ENCODE results near the gene HSPBAP1. TPM values are rescaled to one million over a fixed set of nuclear protein-coding genes. Genes with fewer than 3 reads are reported as not detected.
"Not testable (repeated sequence)": the region's sequence is repeated elsewhere in the genome, so short reads cannot be mapped to it uniquely, and the experiment has no call there.

The HSPBAP1 gene
- total and polyA plus RNA-seq, 2 donors from 2014 or later = 8.3 to 12.5 TPM

DNA sequence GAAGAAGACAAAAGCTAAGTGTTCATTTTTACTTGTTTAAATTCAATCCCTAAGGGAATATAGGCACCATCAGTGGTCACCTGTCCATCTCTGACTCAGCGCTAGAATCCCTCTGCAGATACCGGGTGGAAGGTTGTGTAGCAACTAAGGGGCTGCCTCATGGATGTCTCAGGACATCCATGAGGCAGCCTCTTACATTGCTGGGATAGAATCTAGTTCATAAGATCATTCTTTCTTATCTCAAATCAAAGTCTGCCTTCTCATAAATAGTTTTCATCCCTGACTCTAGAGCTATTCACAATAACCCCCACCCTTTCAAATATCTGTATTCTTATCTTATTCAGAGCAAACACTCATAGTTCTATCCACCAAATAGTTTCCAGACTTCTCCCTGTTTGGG, 38.1 kb downstream of the HSPBAP1 start:
- DNase-seq (no peak), FAIRE-seq (no peak)
- no peaks in the 10 kb centered on the region for H3K27me3 ChIP-seq (ENCODE audit: control insufficient read depth, insufficient read depth, low read length)
- H3K9ac ChIP-seq (ENCODE audit: low read length in 3 of 3) = no peak overlapping the region
- no peaks in the 10 kb centered on the region for H3K4me1 ChIP-seq (ENCODE audit: control insufficient read depth in 2 of 3, insufficient read depth in 2 of 3, low read depth in 1 of 3, low read length in 3 of 3)
- intact Hi-C loops (cut with DNase I) = no loop called here
- TF ChIP-seq CTCF (IDR thresholded peaks at IDR 0.05; ENCODE audit: borderline replicate concordance, extremely low read depth, insufficient read depth) = no peak
- no peaks in the 10 kb centered on the region for H3K9me3 ChIP-seq (ENCODE audit: control insufficient read depth in 2 of 3, insufficient read depth in 1 of 3, low read length in 3 of 3)
- no peak overlapping the region for H3K4me3 ChIP-seq (ENCODE audit: low read length in 3 of 3)
- no peak overlapping the region for H3K27ac ChIP-seq (ENCODE audit: low read depth in 2 of 2, low read length in 2 of 2)
- H3K36me3 ChIP-seq (ENCODE audit: control insufficient read depth in 2 of 3, insufficient read depth in 3 of 3, low read length in 3 of 3) = peaks cover 2 to 12% (median 4%) of the 10 kb centered on the region in 3 donors

- Histone ChIP-seq H3K27ac (ENCODE audit: low read depth in 2 of 2, low read length in 2 of 2) (no peak overlapping the region), H3K4me3 (ENCODE audit: low read length in 3 of 3) (no peak overlapping the region), H3K27me3 (ENCODE audit: control insufficient read depth, insufficient read depth, low read length) (no peaks in the 10 kb centered on the region), H3K36me3 (ENCODE audit: control insufficient read depth in 2 of 3, insufficient read depth in 3 of 3, low read length in 3 of 3) (peaks cover 2 to 12% (median 4%) of the 10 kb centered on the region in 3 donors), H3K4me1 (ENCODE audit: control insufficient read depth in 2 of 3, insufficient read depth in 2 of 3, low read depth in 1 of 3, low read length in 3 of 3) (no peaks in the 10 kb centered on the region), H3K9me3 (ENCODE audit: control insufficient read depth in 2 of 3, insufficient read depth in 1 of 3, low read length in 3 of 3) (no peaks in the 10 kb centered on the region), H3K9ac (ENCODE audit: low read length in 3 of 3) (no peak overlapping the region)
- DNase-seq = peak in 2 of 5 donors; percentile 35 to 48
- FAIRE-seq = peak; percentile 8
- intact Hi-C loops (cut with DNase I) = no loop called here
- TF ChIP-seq CTCF (IDR thresholded peaks at IDR 0.05; ENCODE audit: borderline replicate concordance, extremely low read depth, insufficient read depth) = peak; percentile 63
Observed at GRCh38 chr3:122754929-122755328, 38.7 kb downstream of the HSPBAP1 start.

DNA sequence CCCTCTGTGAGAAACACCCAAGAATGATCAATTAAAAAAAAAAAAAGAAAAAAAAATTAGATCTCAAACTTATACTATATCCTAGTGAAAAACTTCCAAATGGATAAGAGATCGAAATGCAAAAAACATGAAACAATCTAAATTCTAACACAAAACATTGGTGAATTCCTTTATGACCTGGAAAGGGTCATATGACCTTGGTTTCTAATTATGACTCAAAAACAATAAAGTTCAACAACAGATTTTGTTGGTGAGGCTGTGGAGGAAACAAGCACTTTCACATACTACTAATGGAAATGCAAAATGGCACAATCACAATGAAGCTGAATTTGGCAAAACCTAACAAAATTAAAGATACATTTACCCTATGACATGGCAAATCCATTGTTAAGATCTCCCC, 45.3 kb downstream of the HSPBAP1 start:
- FAIRE-seq (no peak), DNase-seq (no peak)
- H3K9me3 ChIP-seq (ENCODE audit: control insufficient read depth in 2 of 3, insufficient read depth in 1 of 3, low read length in 3 of 3) = no peaks in the 10 kb centered on the region
- no peak overlapping the region for H3K9ac ChIP-seq (ENCODE audit: low read length in 3 of 3)
- no peak for TF ChIP-seq CTCF (IDR thresholded peaks at IDR 0.05; ENCODE audit: borderline replicate concordance, extremely low read depth, insufficient read depth)
- peaks cover 0 to 4% (median 0%) of the 10 kb centered on the region in 3 donors for H3K36me3 ChIP-seq (ENCODE audit: control insufficient read depth in 2 of 3, insufficient read depth in 3 of 3, low read length in 3 of 3)
- no peaks in the 10 kb centered on the region for H3K27me3 ChIP-seq (ENCODE audit: control insufficient read depth, insufficient read depth, low read length)
- intact Hi-C loops (cut with DNase I) = no loop called here
- no peak overlapping the region for H3K27ac ChIP-seq (ENCODE audit: low read depth in 2 of 2, low read length in 2 of 2)
- no peaks in the 10 kb centered on the region for H3K4me1 ChIP-seq (ENCODE audit: control insufficient read depth in 2 of 3, insufficient read depth in 2 of 3, low read depth in 1 of 3, low read length in 3 of 3)
- no peak overlapping the region for H3K4me3 ChIP-seq (ENCODE audit: low read length in 3 of 3)

DNA sequence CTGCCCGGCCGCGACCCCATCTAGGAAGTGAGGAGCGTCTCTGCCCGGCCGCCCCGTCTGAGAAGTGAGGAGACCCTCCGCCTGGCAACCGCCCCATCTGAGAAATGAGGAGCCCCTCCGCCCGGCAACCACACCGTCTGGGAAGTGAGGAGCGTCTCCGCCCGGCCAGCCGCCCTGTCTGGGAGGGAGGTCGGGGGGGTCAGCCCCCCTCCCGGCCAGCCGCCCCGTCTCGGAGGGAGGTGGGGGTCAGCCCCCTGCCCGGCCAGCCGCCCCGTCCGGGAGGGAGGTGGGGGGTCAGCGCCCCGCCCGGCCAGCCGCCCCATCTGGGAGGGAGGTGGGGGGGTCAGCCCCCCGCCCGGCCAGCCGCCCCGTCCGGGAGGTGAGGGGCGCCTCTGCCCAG, 46.3 kb downstream of the HSPBAP1 start:
- FAIRE-seq = not testable (repeated sequence)

More for the DNA sequence above, 46.3 kb downstream of the HSPBAP1 start:
- H3K27ac ChIP-seq (ENCODE audit: low read depth in 2 of 2, low read length in 2 of 2); H3K4me3 ChIP-seq (ENCODE audit: low read length in 3 of 3); DNase-seq; H3K27me3 ChIP-seq (ENCODE audit: control insufficient read depth, insufficient read depth, low read length); H3K9ac ChIP-seq (ENCODE audit: low read length in 3 of 3); H3K4me1 ChIP-seq (ENCODE audit: control insufficient read depth in 2 of 3, insufficient read depth in 2 of 3, low read depth in 1 of 3, low read length in 3 of 3); H3K36me3 ChIP-seq (ENCODE audit: control insufficient read depth in 2 of 3, insufficient read depth in 3 of 3, low read length in 3 of 3); intact Hi-C loops (cut with DNase I); H3K9me3 ChIP-seq (ENCODE audit: control insufficient read depth in 2 of 3, insufficient read depth in 1 of 3, low read length in 3 of 3): not testable (repeated sequence)

Measured in kidney (tissue), 14 donors.